Measurements from ENCODE around the gene HAUS7.
A peak's percentile ranks its signal among the peaks of the same experiment; 100 is the strongest.

HAUS7 gene

GRCh38 chrX:153477364-153477857, 7.0 kb upstream of the HAUS7 start:
- DNase-seq (ENCODE audit: low read depth), result no peak

- no peak for DNase-seq (ENCODE audit: low read depth)
Observed at GRCh38 chrX:153476666-153477363, 6.4 kb upstream of the HAUS7 start.

GRCh38 chrX:153475751-153476281, 5.4 kb upstream of the HAUS7 start:
- no peak for DNase-seq (ENCODE audit: low read depth)

- no peak for DNase-seq (ENCODE audit: low read depth)
Observed at GRCh38 chrX:153475271-153475670, 4.9 kb upstream of the HAUS7 start.

GRCh38 chrX:153474718-153475117, 4.3 kb upstream of the HAUS7 start:
- no peak for DNase-seq (ENCODE audit: low read depth)

- DNase-seq (ENCODE audit: low read depth), result no peak
Observed at GRCh38 chrX:153474266-153474665, 3.9 kb upstream of the HAUS7 start.

GRCh38 chrX:153473126-153473525, 2.8 kb upstream of the HAUS7 start:
- no peak for DNase-seq (ENCODE audit: low read depth)

GRCh38 chrX:153471663-153472280, 1.4 kb upstream of the HAUS7 start:
- no peak for DNase-seq (ENCODE audit: low read depth)

GRCh38 chrX:153469811-153470410, 465 bp downstream of the HAUS7 start:
- peak; percentile 15 for DNase-seq (ENCODE audit: low read depth)

GRCh38 chrX:153468008-153468580, 2.3 kb downstream of the HAUS7 start:
- DNase-seq (ENCODE audit: low read depth), result no peak

- no peak for DNase-seq (ENCODE audit: low read depth)
Observed at GRCh38 chrX:153465691-153466380, 4.5 kb downstream of the HAUS7 start.

GRCh38 chrX:153464116-153464515, 6.3 kb downstream of the HAUS7 start:
- DNase-seq (ENCODE audit: low read depth), result no peak

- no peak for DNase-seq (ENCODE audit: low read depth)
Observed at GRCh38 chrX:153463556-153463955, 6.8 kb downstream of the HAUS7 start.

- no peak for DNase-seq (ENCODE audit: low read depth)
Observed at GRCh38 chrX:153463031-153463430, 7.3 kb downstream of the HAUS7 start.

- no peak for DNase-seq (ENCODE audit: low read depth)
Observed at GRCh38 chrX:153462291-153462690, 8.1 kb downstream of the HAUS7 start.

- no peak for DNase-seq (ENCODE audit: low read depth)
Observed at GRCh38 chrX:153460826-153461225, 9.6 kb downstream of the HAUS7 start.

GRCh38 chrX:153459986-153460385, 10.4 kb downstream of the HAUS7 start:
- DNase-seq (ENCODE audit: low read depth), result no peak

GRCh38 chrX:153458476-153458875, 11.9 kb downstream of the HAUS7 start:
- DNase-seq (ENCODE audit: low read depth), result no peak

GRCh38 chrX:153457827-153458466, 12.4 kb downstream of the HAUS7 start:
- DNase-seq (ENCODE audit: low read depth), result no peak

- no peak for DNase-seq (ENCODE audit: low read depth)
Observed at GRCh38 chrX:153457136-153457825, 13.1 kb downstream of the HAUS7 start.

GRCh38 chrX:153456704-153457103, 13.7 kb downstream of the HAUS7 start:
- DNase-seq (ENCODE audit: low read depth), result no peak

Measured in activated gamma-delta T cell treated with anti-CD3 and anti-CD28 coated beads, Interleukin-2, amount 50 U/mL, for 16 hours (primary cell).